Endodermal cell (in vitro differentiated cells): ENCODE data around the gene TMPRSS11D. TPM values are rescaled to one million over a fixed set of nuclear protein-coding genes. Genes with fewer than 3 reads are reported as not detected.

Experiments used
- DNase-seq: peaks from one replicate; pipeline ENCODE4 v3.0.0-alpha.2; 2017
- H3K27ac ChIP-seq: 2 replicates; pipeline ENCODE4 v1.5.1; 2013; ENCODE audit warnings: mild to moderate bottlenecking, low read depth, low read length, moderate library complexity
- H3K27me3 ChIP-seq: 2 replicates; pipeline ENCODE4 v1.6.1; 2013; ENCODE audit warnings: mild to moderate bottlenecking, low read length, moderate library complexity; ENCODE audit not compliant: insufficient read depth, control insufficient read depth, poor library complexity, severe bottlenecking
- H3K36me3 ChIP-seq: 2 replicates; pipeline ENCODE4 v1.7.0; 2013; ENCODE audit warnings: mild to moderate bottlenecking, low read length, moderate library complexity; ENCODE audit not compliant: control insufficient read depth, insufficient read depth
- H3K4me1 ChIP-seq: one replicate; pipeline ENCODE4 v1.7.0; 2013; ENCODE audit warnings: low read length; ENCODE audit not compliant: control insufficient read depth, insufficient read depth
- H3K4me3 ChIP-seq: 2 replicates; pipeline ENCODE4 v1.5.1; 2013; ENCODE audit warnings: mild to moderate bottlenecking, low read length, moderate library complexity
- H3K9ac ChIP-seq: 2 replicates; pipeline ENCODE4 v1.6.1; 2013; ENCODE audit warnings: mild to moderate bottlenecking, low read length, moderate library complexity; ENCODE audit not compliant: poor library complexity, severe bottlenecking; ENCODE audit errors: extremely low read depth
- H3K9me3 ChIP-seq: 2 replicates; pipeline ENCODE4 v1.6.1; 2013; ENCODE audit warnings: mild to moderate bottlenecking, low read length, moderate library complexity; ENCODE audit not compliant: control insufficient read depth
- H3K27ac Mint-ChIP-seq: 2 replicates; pipeline ENCODE4 v1.8.0; 2020; ENCODE audit warnings: mixed read lengths
- H3K27me3 Mint-ChIP-seq: 2 replicates; pipeline ENCODE4 v1.8.0; 2021; ENCODE audit warnings: mild to moderate bottlenecking, mixed read lengths; ENCODE audit not compliant: insufficient read depth
- H3K36me3 Mint-ChIP-seq: 2 replicates; pipeline ENCODE4 v1.8.0; 2020; ENCODE audit warnings: low read depth, mixed read lengths
- H3K4me1 Mint-ChIP-seq: 2 replicates; pipeline ENCODE4 v1.8.0; 2020; ENCODE audit warnings: mixed read lengths
- H3K4me3 Mint-ChIP-seq: 2 replicates; pipeline ENCODE4 v1.8.0; 2020; ENCODE audit warnings: mild to moderate bottlenecking, moderate library complexity, mixed read lengths
- H3K9me3 Mint-ChIP-seq: 2 replicates; pipeline ENCODE4 v1.8.0; 2020; ENCODE audit warnings: mild to moderate bottlenecking, mixed read lengths
- CTCF ChIP-seq: fragments of 200-600 bp; sonication (generic); conservative IDR thresholded peaks from 2 replicates; pipeline ENCODE4 v1.5.0; 2021; ENCODE audit warnings: antibody characterized with exemption, mild to moderate bottlenecking
- whole genome bisulfite sequencing, 2 experiments: methylation state at CpG; one replicate each; pipeline versions ENCODE4 v1.1.5 to v1.1.7; 2013; ENCODE audit warnings: missing lambda C conversion rate in 2 of 2, mixed read lengths in 1 of 2; ENCODE audit not compliant: insufficient coverage in 1 of 2, insufficient read length in 1 of 2; 5-methylcytosine and 5-hydroxymethylcytosine counted together
- total RNA-seq, 2 donors: library from RNA; stranded (reverse); fragmentation: NEBNext Ultra II Directional in 1 of 2; extraction: Animal tissue kit (Norgen Biotek cat#: 25700) in 1 of 2; gene quantifications; 2 replicates in 1 of 2; 3 replicates in 1 of 2; pipeline ENCODE4 v1.2.1, GENCODE V29; 2021

The TMPRSS11D gene
- total RNA-seq, 2 donors from 2014 or later, result not detected

DNA sequence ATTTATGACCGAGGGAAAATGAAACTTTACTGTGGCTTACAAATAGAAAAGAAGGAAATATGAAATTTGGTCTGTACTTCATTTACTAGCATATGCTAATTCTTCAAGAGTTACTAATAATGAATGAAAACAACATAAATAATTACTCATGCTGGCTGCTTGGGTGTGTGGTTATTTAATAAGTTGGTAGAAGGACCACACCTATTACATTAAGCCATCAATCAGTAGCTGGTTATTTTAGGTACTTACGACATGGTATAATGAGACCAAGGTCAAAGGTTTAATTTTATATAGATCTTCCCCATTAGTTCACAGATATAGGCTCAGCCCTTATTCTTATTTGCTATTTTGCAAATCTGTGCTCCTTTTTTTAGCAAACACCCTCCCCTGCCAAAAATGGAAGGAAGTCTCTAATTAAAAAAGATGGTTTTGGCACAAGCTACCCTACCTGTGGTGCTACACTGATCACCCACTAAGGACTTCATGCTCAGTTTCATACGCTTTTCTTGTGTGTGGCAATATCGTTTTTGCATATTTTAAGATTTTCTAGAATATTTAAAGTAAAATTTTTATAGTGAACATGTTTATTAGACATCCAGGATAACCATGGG is 14.1 kb downstream of the TMPRSS11D start:
- Mint-ChIP-seq H3K36me3 (no peaks in the 10 kb centered on the region), H3K4me3 (no peak overlapping the region), H3K27me3 (no peaks in the 10 kb centered on the region), H3K27ac (no peak overlapping the region), H3K4me1 (no peaks in the 10 kb centered on the region), H3K9me3 (no peaks in the 10 kb centered on the region)
- TF ChIP-seq CTCF, result no peak
- H3K27me3 ChIP-seq, result no peaks in the 10 kb centered on the region
- no peak overlapping the region for H3K27ac ChIP-seq
- 84% methylated on average over 4 of the region's 4 CpGs; no CpG with 5 or more reads in 1 of the 2 experiments for WGBS, 2 experiments
- DNase-seq, result no peak
- H3K36me3 ChIP-seq, result no peaks in the 10 kb centered on the region
- no peaks in the 10 kb centered on the region for H3K4me1 ChIP-seq
- no peak overlapping the region for H3K9ac ChIP-seq
- H3K9me3 ChIP-seq, result no peaks in the 10 kb centered on the region
- no peak overlapping the region for H3K4me3 ChIP-seq

- WGBS, 2 experiments, result 82 to 86% methylated on average over 5 of the region's 6 CpGs
- Histone ChIP-seq H3K9me3 (no peaks in the 10 kb centered on the region), H3K4me3 (no peak overlapping the region), H3K27ac (no peak overlapping the region), H3K27me3 (no peaks in the 10 kb centered on the region), H3K9ac (no peak overlapping the region), H3K36me3 (no peaks in the 10 kb centered on the region), H3K4me1 (no peaks in the 10 kb centered on the region)
- no peak for TF ChIP-seq CTCF
- no peak for DNase-seq
- Mint-ChIP-seq H3K4me1 (no peaks in the 10 kb centered on the region), H3K4me3 (no peak overlapping the region), H3K36me3 (no peaks in the 10 kb centered on the region), H3K27me3 (no peaks in the 10 kb centered on the region), H3K27ac (no peak overlapping the region), H3K9me3 (no peaks in the 10 kb centered on the region)
Measured at GRCh38 chr4:67861513-67861912, 22.3 kb downstream of the TMPRSS11D start.

DNA sequence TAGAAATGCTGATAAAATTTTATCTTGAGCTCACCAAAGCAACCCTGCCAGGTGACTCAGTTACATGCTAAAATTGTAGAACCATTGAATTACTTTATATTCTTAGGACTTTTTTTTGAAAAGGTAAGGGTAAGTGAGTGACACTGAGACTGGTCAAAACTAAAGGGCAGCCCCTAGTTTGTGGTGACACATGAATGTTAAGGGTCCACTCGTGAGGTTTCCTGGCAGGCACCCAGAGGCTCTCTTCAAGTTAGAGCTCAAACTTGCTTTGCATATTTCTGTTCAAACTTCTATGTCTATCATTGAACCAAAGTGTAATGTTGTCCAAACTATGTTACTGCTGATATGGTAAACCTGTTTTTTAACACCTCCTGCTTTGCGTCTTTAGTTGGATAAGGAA is 30.5 kb downstream of the TMPRSS11D start:
- Mint-ChIP-seq H3K27ac (no peak overlapping the region), H3K4me1 (no peaks in the 10 kb centered on the region), H3K36me3 (no peaks in the 10 kb centered on the region), H3K9me3 (no peaks in the 10 kb centered on the region), H3K27me3 (no peaks in the 10 kb centered on the region), H3K4me3 (no peak overlapping the region)
- Histone ChIP-seq H3K27ac (no peak overlapping the region), H3K9me3 (no peaks in the 10 kb centered on the region), H3K4me3 (no peak overlapping the region), H3K36me3 (no peaks in the 10 kb centered on the region), H3K9ac (no peak overlapping the region), H3K27me3 (no peaks in the 10 kb centered on the region), H3K4me1 (no peaks in the 10 kb centered on the region)
- no peak for TF ChIP-seq CTCF
- DNase-seq, result no peak
- WGBS, 2 experiments, result 94% methylated on average over 2 of the region's 2 CpGs; no CpG with 5 or more reads in 1 of the 2 experiments
